PFSK-1 (cell line): ENCODE measurements around the gene CES4A.

Experiments used
- FOXP2 ChIP-seq: optimal IDR thresholded peaks from 2 replicates; pipeline ENCODE3; 2011; ENCODE audit warnings: borderline replicate concordance, control low read depth, inconsistent platforms; ENCODE audit not compliant: insufficient read depth; ENCODE audit errors: extremely low read length, extremely low read depth
- POLR2AphosphoS5 ChIP-seq: IDR thresholded peaks from 2 replicates; pipeline ENCODE4 v1.6.1; 2012; ENCODE audit warnings: low read depth, mild to moderate bottlenecking, control low read depth, low read length, moderate library complexity
- REST ChIP-seq, 2 experiments: IDR thresholded peaks; 2 replicates each; pipeline versions ENCODE4 v1.6.1 to v1.8.0; 2011 to 2012; ENCODE audit warnings: low read depth in 2 of 2, low read length in 2 of 2, control low read depth in 1 of 2, inconsistent platforms in 1 of 2, mild to moderate bottlenecking in 1 of 2, moderate library complexity in 1 of 2; ENCODE audit not compliant: insufficient read depth in 1 of 2
- SIN3A ChIP-seq: IDR thresholded peaks from 2 replicates; pipeline ENCODE4 v1.6.1; 2012; ENCODE audit warnings: mild to moderate bottlenecking, low read length, moderate library complexity, borderline replicate concordance; ENCODE audit not compliant: insufficient read depth
- TAF1 ChIP-seq: IDR thresholded peaks from 2 replicates; pipeline ENCODE4 v1.6.1; 2012; ENCODE audit warnings: low read length, control low read depth, borderline replicate concordance; ENCODE audit not compliant: insufficient read depth

The CES4A gene

GRCh38 chr16:66968847-66969246 lies 19.5 kb upstream of the CES4A start:
- TF ChIP-seq FOXP2, result no peak
- no peak for TF ChIP-seq REST (IDR thresholded peaks at IDR 0.05; ENCODE audit: insufficient read depth in 1 of 2, low read depth in 2 of 2, low read length in 2 of 2)
- TF ChIP-seq POLR2AphosphoS5, result no peak
- no peak for TF ChIP-seq SIN3A
- TF ChIP-seq TAF1, result no peak

DNA sequence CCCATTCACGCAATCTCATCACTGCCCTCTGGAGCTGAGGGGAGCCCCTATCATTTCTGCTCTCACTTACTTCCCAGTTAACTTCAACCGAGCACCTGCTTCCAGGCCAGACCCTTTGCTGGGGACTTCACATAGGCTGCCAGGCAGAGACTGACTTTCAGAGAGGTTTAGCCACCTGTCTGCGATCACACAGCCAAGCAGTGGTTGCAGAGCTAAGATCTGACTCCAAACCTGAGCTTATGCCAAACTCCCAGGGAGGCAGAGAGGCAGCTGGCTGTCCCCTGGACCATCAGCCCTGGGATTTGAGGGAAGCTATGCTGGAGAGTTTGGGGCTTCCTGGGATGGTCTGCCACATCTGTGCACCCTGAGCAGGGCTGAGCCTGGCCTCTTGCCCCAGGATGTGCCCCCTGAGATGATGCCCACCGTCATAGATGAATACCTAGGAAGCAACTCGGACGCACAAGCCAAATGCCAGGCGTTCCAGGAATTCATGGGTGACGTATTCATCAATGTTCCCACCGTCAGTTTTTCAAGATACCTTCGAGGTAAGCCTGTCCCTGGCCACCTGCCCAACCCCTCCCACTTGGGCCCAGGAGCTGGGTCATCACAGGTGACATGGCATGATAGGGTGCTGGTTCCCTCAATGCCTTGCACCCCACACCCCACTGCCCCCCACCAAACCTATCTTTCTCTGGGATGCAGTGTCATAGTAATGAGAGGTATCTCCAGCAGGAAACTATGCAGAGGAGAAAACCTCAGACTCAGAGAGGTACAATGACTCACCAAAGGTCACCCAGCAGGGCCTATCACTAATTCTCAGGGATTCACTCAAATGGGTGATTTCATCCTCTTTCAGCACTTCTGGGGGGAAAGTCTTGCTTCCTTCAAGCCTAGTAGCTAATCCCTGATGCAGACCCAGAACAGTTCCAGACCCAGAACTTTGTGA lies 17.3 kb upstream of the CES4A start:
- TF ChIP-seq FOXP2, result no peak
- TF ChIP-seq POLR2AphosphoS5, result no peak
- TF ChIP-seq SIN3A, result no peak
- no peak for TF ChIP-seq TAF1
- TF ChIP-seq REST (IDR thresholded peaks at IDR 0.05; ENCODE audit: insufficient read depth in 1 of 2, low read depth in 2 of 2, low read length in 2 of 2), result no peak

GRCh38 chr16:66972983-66973382 lies 15.4 kb upstream of the CES4A start:
- TF ChIP-seq TAF1, result no peak
- no peak for TF ChIP-seq FOXP2
- no peak for TF ChIP-seq POLR2AphosphoS5
- TF ChIP-seq REST (IDR thresholded peaks at IDR 0.05; ENCODE audit: insufficient read depth in 1 of 2, low read depth in 2 of 2, low read length in 2 of 2), result no peak
- TF ChIP-seq SIN3A, result no peak

- TF ChIP-seq SIN3A (no peak), FOXP2 (no peak)
These were observed 14.7 kb upstream of the CES4A start for GRCh38 chr16:66973716-66974115.

DNA sequence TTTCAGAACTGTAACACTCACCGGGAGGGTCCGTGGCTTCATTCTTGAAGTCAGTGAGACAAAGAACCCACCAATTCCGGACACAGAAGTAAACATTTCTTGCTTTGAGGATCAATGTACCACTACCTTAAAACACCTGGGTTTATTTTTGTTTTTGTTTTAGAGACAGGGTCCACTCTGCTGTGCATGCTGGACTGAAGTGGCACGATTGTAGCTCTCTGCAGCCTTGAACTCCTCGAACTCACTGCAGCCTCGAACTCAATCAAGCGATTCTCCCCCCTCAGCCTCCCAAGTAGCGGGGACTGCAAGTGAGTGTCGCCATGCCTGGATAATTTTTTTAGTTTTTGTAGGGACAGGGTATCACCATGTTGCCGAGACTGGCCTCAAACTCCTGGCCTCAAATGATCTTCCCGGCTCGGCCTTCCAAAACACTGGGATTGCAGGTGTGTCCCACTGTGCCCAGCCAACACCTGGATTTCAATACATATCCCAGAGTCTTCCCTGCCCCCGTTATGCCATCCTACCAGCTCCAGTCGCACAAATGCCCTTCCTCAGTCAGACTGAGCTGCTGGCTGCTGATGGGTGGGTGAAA lies 13.0 kb upstream of the CES4A start:
- TF ChIP-seq POLR2AphosphoS5, result no peak
- TF ChIP-seq SIN3A, result no peak
- TF ChIP-seq REST (IDR thresholded peaks at IDR 0.05; ENCODE audit: insufficient read depth in 1 of 2, low read depth in 2 of 2, low read length in 2 of 2), result no peak
- no peak for TF ChIP-seq TAF1
- TF ChIP-seq FOXP2, result no peak
